ENCODE measurements around the gene PLPP3. TPM values are rescaled to one million over a fixed set of nuclear protein-coding genes. Genes with fewer than 3 reads are reported as not detected.
A peak's percentile ranks its signal among the peaks of the same experiment; 100 is the strongest.

PLPP3 gene
- total and polyA plus RNA-seq, 9 of the 15 experiments (the other 6 are each of a cell fraction or from before 2014, with no cell fraction given): 0.07 to 0.54 (median 0.20) TPM

GRCh38 chr1:56525489-56526041, 53.8 kb downstream of the PLPP3 start (continued):
- TF ChIP-seq REST (IDR thresholded peaks at IDR 0.05; ENCODE audit: borderline replicate concordance) (no peak), REST (CRISPR knock-in tag; IDR thresholded peaks at IDR 0.05; ENCODE audit: low read depth) (no peak), MECOM (CRISPR knock-in tag; IDR thresholded peaks at IDR 0.05) (peak; percentile 74), NCOR1 (IDR thresholded peaks at IDR 0.05) (peak; percentile 13; the same call in 1 of the 2 replicates), HIVEP1 (CRISPR knock-in tag; IDR thresholded peaks at IDR 0.05) (no peak), MNT (conservative IDR thresholded peaks at IDR 0.05) (no peak), CREB3L1 (IDR thresholded peaks at IDR 0.05; ENCODE audit: borderline replicate concordance, low read depth) (no peak)
